Activated CD4-positive, alpha-beta T cell treated with anti-CD3 and anti-CD28 coated beads for 48 hours (primary cell): ENCODE measurements around the gene ERBB4.
"Not testable (repeated sequence)": the region's sequence is repeated elsewhere in the genome, so short reads cannot be mapped to it uniquely, and the experiment has no call there.

Experiments
- DNase-seq: peaks from one replicate; pipeline ENCODE4 v3.0.0-alpha.2; 2020

ERBB4 gene

DNA sequence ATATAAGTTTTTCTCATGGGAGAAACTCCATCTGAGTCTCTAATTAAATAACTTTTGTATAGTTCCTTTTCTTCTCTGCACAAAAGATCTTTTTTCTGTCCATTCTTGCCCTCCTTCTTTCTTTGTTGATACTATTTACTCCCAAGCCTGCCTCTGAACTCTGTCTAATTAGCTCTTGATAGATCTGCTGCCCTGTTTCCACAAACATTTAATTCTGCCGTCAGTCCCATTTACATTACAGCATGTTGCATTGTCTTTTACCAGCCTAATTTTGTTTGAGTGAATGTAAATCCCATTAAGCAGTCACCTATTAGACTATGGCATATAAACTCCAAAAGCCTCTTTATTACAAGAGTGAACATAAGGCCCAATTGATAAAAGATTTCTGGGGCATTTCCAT is 254.4 kb downstream of the ERBB4 start:
- DNase-seq, result no peak

DNA sequence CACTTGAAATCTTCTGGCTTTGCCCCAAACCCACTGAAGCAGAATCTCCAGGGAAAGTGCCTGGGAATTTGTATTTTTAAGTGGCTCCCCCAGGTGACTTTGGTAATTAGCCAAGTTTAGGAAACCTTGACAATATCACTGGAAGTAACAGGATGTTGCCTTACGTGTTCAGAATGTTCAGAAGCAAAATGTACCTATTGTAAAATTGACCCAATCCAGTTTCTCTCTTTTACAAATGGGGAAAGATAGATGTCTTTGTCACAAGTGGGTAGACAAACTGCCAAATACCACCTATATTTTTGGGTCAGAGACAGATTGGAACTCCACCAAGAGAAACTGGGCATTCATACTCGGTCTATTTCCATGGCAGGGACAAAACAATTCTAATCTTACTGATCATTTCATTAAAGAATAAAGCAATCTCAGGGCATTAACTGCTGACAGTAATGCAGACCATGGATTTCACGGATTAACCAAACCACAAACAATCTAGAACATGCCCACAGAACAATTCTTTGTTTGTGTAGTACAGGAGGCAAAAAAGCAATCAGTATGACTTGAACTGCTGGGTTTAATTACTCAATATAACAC is 255.8 kb downstream of the ERBB4 start:
- DNase-seq, result no peak

DNA sequence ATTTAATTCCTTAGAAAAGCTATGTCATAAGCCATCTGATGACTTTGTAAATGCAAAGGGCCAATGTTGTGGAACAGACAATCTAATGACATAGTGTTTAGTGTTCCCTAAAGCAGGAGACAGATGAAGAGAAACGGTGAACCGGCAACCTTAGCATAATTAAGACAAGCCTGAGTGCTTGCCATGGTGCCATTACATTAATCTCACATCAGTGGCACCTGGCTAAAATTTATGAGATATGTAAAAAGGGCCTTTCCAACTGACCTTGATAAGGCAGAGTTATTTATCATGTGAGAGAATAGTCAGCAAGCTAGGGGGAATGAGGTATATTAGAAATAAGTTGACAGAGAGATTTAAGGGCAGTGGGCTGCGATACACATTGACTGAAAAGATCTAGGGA is 261.8 kb downstream of the ERBB4 start:
- DNase-seq, result no peak

DNA sequence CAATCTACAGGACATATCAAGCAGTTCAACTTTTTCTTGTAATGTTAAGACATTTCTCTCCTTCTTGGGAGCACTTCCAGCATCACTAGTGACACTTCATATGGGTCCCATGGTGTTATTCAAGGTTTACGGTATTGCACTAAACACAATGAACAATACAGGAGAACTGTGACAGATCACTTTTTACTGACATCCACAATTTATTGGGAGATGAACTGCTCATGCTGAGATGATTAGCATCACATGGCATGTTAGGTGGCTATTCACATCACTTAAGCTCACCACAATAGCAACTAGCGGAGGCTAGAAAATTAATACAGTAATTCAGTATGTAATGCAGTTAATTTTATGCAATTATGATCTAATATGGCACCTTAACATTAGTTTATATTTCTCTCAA is 264.4 kb downstream of the ERBB4 start:
- no peak for DNase-seq

DNA sequence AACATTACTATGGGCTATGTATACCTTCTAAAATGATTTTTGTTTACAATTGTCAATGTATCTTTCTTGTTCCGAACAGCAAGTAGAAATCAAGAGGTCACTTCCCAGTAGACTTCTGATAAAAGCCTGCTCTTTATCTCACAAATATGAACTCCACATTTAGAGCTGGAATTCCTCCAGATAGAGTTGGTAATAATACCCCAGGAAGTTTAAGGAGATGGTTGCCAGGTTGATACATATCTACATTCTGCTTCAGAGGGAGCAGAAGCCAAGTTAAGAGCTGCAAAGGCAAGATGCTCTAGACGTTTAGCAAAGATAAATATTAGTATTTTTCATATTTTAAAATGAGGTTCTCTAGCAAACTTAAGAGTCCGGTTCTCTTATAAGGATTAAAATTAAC is 267.0 kb downstream of the ERBB4 start:
- DNase-seq, result no peak

DNA sequence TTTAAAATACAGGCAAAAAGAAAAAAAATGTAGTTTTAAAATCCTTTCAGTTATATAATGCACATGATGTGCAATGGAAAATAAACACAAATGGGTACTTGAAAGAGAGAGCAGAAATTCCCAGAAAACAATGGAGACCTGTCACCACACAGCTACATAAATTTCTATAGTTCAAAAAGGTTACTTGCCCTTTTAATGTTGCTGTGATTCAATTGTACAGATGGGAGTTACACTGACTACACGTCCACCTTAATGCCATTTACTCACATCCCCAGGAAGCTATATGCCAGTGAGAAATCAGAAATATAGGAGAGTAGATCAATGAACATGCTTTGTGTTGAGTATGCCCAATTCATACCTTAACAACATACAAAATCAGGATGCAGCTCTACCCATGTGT is 269.6 kb downstream of the ERBB4 start:
- no peak for DNase-seq

DNA sequence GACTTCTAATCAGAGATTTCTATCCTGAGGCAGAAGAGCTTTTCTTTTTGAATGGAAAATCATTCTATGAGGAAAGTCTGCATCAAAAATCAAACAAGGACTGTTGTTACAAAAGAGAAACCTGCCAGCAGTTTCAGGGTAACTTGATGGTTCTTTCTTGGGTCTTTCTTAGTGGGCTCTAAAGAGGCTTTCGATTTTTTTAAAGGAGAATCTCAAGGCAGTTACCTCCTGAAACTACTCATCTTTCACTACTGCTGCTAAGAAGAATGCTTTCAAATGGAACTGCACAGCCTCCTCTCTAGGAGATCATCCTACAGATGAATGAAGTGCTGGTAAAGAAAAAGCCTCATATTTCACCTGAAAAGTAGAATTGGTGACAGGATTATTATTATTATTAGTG is 272.3 kb downstream of the ERBB4 start:
- DNase-seq, result no peak

DNA sequence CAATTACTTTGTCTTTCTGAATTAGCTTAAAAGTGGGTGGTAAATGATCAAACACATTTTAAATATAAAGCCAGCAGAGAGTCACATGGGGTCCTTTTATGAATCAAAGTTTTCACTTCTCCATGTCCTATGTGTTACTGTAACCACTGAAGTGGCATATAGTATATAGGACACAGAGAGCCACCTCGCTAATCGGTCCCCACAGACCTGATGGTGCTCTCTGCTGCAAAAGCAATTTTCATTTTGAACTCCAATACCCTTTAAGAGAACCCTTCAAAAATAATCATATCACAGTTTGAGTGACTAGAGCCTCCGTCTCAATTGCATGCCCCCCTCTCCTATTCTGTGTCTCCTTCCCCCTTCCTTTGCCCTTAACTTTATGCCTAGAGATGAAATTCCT is 272.8 kb downstream of the ERBB4 start:
- DNase-seq, result no peak

DNA sequence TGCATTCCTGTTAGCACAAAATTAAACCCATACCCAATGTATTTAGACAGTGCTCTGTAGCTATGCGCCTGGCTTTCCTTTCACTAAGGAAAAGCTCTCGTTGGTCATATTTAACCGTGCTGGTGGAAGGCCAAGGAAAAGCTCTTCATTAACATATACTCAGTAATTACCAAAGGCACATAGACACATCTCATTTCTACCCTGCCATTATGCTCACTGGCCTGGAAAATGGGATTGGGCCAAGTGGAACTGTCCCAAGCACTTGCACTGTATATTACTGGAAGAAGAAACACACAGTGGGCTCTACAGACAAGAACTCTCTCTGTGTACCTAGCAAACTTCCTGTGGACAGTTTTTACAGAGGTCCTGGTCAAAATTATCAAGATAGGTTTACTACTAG is 274.4 kb downstream of the ERBB4 start:
- DNase-seq, result no peak

DNA sequence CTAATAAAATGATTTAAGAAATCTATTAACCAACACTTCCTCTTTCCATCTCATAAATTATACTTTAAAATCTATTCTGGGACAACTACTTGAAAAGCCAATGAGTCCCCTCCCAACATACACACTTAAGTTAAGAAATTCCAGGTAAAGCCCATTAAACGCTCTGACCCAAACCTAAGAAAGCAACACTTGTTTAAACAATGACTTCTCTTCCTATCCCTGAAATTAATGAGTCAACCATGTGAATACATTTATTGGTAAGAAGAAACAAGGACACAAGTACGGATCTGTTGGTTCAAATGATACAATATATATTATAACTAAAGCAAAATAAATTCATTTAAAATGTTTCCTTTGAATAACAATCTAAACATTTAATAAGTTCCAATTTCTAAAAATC is 279.4 kb downstream of the ERBB4 start:
- DNase-seq, result no peak

DNA sequence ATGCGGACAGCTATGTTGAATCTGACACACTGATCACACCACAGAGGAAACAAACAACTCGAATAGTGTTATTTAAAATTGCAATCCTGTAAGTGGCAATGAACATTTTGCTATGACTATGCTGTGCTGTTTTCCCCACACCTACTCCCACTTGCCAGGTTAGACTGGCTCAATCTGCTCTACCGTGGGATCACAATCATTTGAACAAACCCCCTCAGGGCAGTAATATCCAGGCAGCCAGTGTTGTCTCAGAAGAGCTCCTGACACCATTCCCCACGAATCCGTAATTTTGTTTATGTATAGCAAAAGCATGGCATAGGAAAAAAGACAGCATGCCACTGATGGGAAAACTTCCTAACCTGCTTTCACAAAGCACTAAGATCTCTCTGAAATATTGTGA is 284.3 kb downstream of the ERBB4 start:
- no peak for DNase-seq

DNA sequence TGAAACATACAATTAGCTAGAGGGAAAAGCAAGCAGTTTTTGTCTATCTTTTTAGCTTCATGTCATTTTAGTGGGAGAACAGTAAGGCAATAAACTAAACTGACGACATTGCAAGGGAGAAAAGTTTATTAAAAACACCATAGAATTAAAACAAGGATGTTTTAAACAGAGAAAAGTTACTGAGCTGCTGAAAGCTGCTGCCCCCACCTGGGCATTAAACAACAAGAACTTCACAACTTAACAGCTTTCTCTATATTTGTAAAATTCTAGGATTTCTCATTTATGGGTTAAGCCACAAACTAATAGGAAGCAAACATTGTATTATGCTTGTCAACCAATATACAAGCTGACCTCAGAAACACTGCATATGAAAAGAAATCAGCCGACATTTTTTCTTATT is 289.2 kb downstream of the ERBB4 start:
- no peak for DNase-seq

DNA sequence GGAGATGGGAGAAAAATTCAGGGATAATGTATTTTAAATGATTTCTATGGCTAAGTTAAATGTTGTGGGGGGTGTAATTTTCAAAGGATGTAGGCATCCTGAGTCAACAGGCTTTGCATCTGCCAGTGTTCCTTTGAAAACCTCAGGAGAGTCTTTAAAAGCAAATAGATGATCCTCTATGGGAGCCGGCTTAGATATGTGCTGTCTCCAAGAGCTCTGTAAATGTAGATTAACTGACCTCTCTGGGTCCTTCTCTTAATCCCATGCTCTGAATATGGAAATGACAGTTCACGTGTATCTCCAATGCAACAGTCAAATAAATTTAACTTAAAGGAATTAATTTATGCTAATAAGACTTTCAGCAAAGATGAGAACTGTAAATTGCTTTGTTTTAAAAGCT is 292.7 kb downstream of the ERBB4 start:
- no peak for DNase-seq

DNA sequence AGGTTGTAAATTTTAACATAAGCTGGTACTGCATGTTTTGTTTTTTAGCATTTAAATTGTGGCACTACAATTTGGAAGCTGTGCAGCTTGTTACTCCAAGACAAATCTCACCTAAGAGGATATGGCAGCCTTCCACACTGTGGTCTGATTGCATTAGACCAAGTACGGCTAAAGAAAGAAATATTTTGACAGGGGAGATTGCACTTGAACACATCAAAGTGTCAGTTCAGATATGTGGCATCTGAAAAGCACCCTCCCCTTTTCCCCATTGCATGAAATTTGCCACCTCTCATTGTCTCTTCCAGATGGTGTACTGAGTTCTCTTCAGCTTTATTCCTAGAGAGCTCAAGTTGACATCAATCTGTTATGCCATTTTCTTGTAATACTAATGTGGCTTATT is 295.9 kb downstream of the ERBB4 start:
- DNase-seq, result no peak

DNA sequence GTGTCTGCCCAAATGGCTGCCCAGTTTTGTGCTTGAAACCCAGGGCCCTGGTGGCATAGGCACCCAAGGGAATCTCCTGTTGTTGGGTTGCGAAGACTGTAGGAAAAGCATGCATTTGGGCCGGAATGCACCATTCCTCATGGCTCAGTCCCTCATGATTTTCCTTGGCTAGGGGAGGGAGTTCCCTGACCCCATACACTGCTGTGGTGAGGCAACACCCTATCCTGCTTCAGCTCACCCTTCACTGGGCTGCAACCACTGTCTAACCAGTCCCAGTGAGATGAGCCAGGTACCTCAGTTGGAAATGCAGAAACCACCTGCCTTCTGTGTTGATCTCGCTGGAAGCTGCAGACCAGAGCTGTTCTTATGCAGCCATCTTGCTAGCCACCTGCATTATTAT is 300.4 kb downstream of the ERBB4 start:
- DNase-seq, result not testable (repeated sequence)

DNA sequence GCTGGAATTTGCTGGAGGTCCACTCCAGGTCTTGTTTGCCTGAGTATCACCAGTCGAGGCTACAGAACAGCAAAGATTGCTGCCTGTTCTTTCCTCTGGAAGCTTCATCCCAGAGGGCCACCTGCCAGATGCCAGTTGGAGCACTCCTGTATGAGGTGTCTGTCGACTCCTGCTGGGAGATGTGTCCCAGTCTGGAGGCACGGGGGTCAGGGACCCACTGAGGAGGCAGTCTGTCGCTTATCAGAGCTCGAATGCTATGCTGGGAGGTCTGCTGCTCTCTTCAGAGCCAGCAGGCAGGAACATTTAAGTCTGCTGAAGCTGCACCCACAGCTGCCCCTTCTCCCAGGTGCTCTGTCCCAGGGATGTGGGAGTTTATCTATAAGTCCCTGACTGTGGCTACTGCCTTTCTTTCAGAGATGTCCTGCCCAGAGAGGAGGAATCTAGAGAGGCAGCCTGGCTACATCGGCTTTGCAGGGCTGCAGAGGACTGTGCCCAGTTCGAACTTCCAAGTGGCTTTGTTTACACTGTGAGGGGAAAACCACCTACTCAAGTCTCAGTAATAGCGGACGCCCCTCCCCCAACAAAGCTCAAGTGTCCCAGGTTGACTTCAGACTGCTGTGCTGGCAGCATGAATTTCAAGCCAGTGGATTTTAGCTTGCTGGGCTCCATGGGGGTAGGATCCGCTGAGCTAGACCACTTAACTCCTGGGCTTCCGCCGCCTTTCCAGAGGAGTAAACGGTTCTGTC is 301.1 kb downstream of the ERBB4 start:
- DNase-seq, result no peak

DNA sequence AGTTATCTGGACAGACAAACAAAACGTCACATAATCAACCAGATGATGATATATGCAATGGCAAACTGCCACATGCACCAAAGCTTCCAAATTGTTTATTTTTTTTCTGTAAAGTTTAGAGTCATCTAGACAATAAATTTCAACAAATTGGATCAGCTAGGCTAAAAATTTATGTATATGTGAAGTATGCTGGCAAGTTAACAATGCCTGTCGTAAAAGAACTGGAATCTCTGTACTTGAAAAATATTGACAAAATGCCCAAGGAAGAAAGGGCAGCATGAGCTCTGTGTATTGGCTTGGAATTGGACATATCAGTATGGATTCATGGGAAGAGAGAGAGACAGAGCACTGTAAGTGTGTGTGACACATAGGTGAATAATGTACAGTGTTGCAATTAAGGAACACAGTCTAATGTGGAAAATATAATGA is 309.8 kb downstream of the ERBB4 start:
- no peak for DNase-seq

DNA sequence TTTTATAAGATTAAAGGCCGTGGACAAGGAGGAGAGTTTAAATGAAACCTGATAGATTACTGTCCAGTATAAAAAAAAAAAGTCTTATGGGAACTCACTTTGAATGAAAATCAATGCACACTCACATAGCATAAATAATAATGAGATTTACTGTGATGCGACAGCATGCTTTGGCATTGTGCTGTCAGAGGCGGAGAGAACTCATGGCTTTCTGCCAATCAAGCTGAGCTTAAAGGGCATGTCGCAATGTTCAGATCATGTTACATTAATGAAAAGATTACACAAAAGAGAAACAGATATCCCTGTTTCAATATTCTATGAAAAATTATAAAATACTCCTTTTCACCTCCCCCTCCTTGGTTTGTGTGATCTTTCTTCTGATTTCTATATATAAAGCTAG is 310.8 kb downstream of the ERBB4 start:
- no peak for DNase-seq

DNA sequence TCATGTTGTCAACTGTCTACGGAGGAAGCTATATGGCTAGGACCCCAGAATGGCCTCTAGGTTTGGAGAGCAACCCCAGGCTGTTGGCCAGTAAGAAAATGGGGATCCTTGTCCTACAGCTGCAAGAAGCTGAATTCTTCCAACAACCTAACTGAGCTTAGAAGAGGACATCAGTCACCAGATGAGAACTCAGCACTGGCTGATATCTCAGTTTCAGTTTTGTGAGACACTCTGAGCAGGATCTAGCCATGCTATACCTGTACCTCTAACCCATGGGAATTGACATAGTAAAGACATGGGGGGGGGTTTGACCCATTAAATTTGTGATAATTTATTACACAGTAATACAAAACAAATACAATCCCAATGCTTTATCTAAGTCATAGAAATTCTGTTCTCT is 312.5 kb downstream of the ERBB4 start:
- DNase-seq, result no peak

DNA sequence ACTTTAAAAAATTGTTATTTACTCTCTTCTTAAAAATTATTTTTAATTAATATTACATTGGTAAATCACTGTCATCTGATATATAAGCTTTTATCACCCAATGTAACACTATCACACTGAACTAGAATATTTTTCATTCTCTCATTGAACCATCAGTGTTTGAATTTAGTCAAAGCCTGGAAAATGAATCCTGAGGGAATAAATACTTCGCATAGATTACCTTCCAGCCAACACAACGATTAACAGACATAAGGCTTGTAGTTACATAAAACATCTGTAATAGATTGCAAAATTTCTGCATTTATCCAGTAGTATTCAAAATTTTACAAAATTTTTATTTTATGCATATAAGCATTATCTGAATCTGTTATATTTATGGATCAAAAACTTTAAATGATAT is 314.9 kb downstream of the ERBB4 start:
- no peak for DNase-seq

DNA sequence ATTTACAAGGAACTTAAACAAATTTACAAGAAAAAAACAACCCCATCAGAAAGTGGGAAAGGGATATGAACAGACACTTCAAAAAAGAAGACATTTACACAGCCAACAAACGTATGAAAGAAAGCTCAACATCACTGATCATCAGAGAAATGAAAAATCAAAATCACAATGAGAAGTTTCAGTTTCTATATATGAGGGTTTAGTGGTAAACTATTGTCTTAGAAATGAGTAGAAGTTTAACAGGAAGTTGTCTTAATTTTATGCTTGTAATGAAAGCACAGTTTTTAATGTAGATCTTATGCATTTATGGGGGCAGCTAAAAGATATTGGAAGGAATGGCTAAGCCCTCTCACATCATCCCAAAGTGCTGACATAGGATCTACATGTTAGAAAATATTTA is 325.4 kb downstream of the ERBB4 start:
- DNase-seq, result no peak

DNA sequence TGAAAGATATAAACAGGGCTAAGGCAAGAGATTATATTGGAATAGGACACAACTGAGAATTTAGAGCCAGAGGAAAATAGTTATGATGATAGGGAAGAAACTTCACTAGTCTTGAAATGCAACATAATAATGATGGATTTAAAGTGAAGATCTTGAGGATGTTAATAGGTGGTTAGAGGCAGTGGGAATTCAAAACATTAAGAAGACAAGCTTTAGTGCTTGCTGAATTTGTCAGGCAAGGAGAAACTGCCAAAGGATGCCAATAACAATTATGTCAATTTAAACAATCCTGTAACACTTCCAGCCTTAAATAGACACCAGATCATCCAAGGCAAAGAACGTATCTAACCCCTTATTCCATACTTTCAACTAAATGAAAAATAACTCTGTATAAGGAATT is 330.1 kb downstream of the ERBB4 start:
- DNase-seq, result no peak

DNA sequence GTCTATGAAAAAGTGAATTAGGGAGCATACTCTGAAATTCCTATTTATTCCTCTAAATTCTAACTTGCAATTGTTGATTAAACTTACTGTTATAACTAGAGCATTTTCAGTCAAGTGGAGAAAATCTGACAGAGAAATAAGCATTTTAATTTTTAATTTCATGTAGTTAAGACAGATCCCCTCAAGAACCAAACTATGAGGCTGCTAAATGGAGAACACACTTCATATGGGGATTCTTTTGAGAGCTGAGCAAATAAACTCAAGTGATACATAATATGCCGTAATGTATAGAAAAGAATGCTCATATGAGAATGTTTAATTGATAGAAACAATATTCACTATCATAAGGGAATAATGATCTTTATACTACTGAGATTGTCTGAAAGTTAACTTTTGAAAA is 340.8 kb downstream of the ERBB4 start:
- no peak for DNase-seq

DNA sequence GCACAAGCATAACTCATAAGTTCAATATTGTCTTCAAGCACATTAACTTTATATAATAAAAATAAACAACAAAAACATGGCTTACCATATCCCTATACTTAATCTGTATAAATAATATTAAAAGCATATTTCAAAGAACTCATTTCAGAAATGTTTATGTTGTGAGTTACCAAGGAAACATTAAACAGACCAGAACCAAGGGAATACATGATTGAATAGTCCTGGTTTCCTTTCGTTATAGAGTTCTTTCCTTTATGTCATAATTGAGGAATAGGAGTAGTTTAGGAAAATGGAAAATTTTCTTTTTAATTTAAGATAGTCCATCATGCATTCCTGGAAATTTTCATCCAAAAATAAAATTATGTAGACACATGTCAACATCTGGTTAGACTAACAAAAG is 343.0 kb downstream of the ERBB4 start:
- no peak for DNase-seq

DNA sequence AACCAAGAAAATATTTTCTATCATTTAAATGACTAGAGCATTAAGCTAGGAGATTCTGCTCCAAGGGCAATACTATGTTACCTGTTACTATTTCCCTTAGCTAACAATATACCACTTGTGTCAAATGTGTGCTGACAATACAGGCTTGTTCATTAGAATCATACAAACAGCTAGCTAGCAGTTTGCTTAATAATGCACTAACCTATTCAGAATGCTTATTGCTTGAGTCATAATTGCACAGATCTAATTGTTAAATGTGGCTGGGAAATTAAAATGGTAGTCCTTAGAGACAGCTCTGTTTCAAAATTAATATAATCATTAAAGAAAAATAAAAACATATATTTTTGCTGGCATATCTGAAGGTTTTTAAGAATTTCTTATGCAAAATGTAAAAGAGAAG is 344.2 kb downstream of the ERBB4 start:
- DNase-seq, result no peak
